Stimulated activated CD8-positive, alpha-beta memory T cell treated with anti-CD3 and anti-CD28 coated beads, Interleukin-4, amount 100 ng/mL, for 24 hours (primary cell): ENCODE data around the gene TYMS.

Source experiments
- DNase-seq: peaks from one replicate; pipeline ENCODE4 v3.0.0-alpha.2; 2020; ENCODE audit warnings: low read depth

The TYMS gene

DNA sequence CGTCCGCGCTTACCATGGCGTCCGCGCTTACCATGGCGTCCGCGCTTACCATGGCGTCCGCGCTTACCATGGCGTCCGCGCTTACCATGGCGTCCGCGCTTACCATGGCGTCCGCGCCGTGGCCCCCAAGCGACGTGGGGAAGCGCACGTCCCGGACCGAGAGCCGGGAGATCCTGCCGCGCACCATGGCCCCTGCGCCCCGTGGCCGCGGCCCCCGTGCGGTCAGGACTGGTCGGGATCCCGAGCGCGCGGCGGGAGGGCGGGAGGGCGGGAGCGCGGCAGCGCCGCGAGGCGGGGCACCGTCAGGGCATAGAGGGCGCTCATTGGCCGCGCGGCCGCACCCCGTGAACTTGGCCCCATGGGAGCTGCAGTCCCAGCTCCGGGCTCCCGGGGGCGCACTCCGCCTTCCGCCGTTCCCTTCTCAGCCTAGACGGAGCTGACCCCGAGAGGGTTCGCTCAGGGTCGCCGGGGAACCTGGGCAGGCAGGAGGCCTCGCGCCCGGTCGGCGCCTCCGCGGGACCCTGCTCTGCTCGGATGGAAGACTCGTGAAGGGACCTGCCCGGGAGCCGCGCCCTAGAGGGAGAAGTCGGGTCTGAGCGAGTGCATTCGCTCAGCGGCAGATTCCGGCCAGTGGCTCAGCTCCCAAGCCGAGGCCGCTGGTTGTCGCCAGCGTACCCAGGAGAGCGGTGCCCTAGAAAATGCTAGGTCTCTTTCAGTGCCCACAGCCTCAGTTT lies 55.1 kb downstream of the TYMS start, which contains the start of gene ENOSF1:
Gene ENOSF1, minus strand, starts transcription at position 230 of the 734 bp plus-strand sequence. Its CDS starts 43 bp downstream, at position 187.
- DNase-seq = peak; percentile 78

DNA sequence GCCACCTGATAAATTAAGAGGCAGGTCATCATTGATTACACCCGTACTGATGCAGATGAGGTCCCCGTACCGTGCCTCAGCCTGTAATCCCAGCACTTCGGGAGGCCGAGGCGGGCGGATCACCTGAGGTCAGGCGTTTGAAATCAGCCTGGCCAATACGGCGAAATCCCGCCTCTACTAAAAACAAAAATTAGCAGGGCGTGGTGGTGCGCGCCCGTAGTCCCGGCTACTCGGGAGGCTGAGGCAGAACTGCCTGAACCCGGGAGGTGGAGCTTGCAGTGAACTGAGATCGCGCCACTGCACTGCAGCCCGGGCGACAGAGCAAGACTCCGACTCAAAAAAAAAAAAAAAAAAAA lies 55.7 kb downstream of the TYMS start:
- DNase-seq = no peak

DNA sequence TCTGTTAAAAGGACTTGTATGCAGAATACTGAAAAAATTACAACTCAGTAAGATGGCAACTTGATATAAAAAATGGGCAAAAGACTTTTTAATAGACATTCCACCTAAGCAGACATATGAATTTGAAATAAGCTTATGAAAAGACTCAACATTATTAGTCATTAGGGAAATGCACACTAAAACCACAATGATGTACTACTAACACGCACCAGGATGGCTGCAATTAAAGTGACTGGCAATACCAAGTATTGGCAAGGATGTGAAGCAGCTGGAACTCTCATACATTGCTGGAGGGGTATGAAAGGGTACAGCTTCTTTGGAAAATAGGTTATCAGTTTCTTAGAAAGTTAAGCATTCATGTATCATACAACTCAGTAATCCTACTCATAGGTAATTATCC lies 58.2 kb downstream of the TYMS start:
- DNase-seq = no peak

DNA sequence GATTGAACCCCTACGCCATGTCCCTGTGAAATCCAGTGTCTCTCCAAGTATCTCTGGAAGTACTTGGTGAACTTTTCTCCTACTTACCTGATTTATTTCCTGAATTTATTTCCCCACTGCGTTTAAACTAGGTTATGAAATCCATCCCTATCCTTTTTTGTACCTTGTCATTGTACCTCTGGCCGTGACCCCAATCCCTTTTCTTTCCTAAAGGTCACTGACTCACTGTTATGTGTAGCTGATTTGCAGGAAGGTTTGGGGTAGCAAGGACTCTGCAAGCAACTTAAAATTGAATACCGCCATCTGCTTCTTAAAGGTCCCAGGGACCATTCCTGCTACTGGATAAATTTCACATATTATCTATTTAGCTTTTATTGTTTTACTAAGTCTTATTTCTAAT lies 59.5 kb downstream of the TYMS start:
- DNase-seq = no peak
